RPMI8226 (cell line): ENCODE measurements around the gene TSPAN15.

Source experiments
- DNase-seq: peaks from one replicate; pipeline ENCODE4 v3.0.0-alpha.2; 2015

The TSPAN15 gene

DNA sequence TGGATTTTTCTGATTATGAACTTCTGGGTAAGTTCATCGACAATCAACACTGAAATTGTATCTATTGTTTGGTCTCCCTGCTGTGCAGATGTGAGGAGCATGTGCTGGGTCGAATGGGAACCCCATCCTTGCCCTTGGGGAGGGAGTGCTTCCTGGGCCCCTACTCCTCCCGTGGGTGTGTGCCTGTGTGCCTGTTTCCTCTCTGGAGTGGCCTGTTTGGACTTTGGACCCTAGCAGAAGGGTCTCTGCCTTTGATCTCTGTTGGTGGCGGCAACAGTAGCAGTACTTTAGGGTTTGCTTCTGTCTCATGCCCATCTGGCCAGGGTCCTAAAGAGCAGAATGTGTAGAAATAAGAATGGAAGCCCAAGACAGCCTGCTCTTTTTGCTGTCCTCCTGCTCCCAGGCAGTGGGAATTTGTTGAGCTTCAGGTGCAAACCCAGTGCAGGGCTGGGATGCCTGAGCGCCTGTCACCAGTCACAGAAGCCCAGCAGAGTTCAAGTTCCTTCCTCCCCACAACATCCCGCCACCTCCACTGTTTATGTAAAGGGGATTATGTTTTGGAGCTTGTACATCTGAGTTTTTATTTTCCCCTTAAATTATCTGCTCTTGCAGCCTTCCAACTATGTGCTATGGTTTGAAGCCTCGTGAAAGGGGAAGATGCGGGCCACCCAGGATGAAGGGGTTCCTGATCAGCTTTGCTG is 33.1 kb upstream of the TSPAN15 start:
- no peak for DNase-seq

DNA sequence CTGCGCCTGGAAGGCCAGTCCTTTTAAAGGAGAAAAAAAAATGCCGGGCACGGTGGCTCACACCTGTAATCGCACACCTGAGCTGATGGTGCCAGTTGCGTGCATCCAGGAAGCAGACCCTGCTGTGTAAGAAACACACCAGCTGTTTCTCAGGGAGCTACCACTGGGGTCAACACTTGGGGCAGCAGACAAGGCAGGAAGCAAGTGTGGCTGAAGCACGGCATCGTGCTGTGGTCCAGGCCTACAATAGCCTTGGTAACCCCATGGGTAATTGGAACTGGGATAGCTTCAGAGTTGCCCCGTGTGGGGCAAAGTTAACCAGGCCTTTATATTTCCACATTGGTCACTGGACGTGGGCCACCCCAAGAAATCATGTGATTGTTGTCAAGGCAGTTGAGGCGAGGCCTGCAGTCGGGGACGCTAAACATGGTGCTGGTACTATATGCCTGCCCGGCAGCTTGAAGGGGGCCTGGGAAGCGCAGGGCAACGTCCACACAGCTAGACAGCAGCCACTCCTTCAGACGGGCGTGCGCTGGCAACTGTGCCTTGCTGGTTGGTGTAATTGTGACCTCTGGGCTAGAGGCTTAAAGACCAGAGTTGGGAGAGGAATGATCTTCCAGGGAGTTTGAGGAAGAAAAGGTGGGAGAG is 32.0 kb upstream of the TSPAN15 start:
- DNase-seq = no peak

DNA sequence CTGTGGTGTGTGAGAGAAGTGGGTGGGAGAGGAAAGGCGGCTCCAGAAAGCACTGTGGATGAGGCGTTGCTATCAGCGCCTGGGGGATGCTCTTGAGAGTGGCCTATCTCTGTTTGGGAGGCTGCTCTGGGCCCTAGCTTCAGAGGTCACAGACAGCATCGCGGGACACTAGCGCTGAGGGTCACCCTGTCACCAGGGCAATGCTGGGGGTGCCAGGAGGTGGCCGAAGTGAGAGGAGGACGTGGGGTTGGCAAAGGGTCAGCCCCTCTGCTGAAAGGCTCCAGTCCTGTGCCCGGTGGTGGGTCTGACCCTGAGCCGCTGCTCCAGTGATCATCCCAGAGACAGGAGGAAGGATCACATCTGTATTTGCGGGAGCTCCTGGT is 31.5 kb upstream of the TSPAN15 start:
- DNase-seq = no peak

DNA sequence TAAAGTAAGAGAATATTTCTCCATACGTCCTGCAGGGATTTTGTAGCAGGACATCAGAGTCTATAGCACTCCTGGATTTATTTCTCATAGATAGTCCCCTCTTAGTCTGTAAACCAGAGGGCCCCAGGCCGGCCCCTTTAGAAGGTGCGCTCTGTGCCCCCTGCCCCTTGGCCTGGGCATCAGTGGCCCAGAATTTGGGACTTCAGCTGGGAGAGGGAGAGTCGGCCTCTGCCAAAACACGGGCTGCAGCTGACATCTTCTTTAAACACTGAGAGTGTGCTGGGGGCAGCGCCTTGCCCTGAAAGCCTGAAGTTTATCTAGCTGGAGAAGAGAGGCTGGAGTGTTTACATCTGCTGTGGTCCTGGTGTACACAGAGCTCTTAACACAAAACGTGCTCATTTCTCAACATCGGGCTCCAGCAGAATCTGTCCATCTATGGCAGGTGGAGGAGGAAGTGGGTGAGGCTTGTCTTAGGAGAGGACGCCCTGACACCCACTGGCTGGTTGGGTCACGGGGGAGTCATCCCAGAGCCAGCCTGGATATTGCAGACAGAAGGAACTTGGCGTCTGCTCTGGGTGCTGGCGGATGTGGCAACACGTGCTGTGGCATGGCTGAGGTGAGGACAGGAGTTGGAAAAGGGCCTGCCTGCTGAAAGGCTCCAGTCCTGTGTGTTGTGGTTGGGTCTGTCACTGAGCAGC is 29.5 kb upstream of the TSPAN15 start:
- DNase-seq = no peak

DNA sequence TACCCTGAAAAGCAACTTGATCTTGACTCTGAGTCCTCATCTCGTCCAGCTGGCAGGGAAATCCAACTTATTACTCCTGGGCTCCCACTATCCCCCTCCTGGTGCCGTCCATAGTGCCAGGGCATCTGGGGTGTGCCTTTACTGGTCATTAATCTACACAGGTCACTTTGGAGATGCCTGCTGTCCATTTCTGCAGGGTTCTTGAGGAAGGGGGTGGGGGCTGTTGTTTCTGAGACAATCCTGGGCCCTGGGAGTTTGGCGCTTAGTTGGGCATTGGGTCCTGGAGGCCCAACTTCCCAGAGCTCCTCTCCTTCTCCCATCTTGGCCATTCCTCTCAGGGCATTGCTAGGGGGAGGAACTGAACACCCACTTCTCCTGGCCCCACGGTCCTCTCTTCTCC is 28.6 kb upstream of the TSPAN15 start:
- DNase-seq = no peak

DNA sequence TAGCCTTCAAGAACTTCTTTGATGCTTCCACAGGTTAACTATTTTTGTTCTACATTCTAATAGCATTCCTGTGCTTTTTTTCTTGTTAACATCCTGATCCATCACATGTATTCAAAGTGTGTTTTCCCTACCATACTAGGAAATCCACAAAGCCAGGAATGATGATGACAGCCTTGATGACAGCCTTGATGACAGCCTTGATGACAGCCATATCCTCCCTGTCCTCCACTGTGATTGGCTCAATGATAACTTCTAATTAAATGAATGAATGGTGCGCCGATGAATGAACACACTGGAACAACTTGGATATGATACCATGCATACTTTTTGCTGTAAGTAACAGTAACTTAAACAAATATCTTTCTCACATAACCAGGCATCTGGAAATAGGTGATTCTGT is 26.2 kb upstream of the TSPAN15 start:
- DNase-seq = no peak

DNA sequence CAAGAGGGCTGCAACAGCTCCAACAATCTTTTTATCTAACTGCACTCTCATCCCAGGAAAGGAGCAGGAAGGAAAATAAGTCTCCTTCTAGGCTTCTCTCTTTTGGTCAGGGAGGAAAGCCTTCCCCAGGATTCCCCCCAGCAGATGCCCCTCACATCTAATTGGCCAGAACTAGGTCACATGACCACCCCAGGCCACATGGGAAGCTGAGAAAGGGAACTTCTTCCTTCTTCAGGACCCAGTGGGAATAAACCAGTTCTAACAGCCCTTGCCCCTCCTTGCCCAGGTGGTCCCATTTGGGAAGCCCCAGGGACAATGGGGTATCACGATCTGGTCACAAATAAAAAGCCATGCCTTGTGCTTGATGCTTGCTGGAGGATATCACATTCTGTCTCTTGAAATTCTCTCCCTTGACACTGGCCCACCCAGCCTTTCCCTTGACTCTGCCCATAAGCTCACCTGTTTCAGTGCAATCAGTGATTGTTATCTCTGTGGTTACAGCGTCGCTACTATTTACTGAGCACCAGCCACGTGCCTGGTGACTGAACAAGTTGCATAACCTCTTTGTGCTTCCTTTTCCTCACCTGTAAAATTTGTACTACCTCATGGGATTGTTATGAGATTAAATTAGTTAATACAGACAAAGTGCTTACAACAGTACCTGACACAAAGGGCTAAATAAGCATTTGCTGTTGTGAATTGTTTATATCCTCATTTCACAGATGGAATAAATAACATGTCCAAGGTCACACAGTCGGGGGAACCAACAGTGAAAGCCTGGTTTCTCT is 25.6 kb upstream of the TSPAN15 start:
- no peak for DNase-seq

DNA sequence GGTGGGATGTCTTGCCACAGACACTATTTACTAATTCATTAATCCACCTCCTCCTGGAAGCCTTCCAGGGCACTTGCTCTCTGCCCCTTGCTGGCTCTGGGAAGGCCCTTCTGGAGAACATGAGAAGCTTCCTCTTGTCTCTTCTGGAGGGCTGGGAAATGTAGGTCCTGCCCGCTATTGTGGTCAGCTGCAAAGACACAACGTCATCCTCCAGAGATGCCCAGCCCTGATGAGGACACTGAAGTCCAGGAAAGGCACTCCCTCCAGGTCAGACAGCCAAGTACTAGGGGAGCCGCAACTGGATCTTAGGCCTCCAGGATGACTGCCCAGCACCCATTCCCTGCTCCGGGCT is 24.9 kb upstream of the TSPAN15 start:
- DNase-seq = no peak

DNA sequence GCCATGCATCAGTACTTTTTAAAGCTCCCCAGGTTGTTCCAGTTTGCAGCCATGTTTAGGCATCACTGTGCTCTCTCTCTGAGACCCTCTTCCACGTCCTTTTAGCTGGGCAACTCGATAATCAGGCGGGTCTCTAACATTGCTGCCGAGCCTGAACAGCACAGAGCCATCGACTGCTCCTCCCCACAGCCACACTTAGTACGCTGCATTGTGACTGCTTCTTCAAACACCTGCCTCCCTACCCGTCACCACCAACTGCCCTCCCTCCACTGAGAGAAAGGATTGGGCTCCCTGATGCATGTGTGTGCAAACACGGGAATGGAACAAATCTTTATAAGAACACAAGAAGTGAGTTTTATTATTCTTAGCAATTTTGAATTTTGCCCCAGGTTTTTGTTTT is 23.1 kb upstream of the TSPAN15 start:
- DNase-seq = no peak

DNA sequence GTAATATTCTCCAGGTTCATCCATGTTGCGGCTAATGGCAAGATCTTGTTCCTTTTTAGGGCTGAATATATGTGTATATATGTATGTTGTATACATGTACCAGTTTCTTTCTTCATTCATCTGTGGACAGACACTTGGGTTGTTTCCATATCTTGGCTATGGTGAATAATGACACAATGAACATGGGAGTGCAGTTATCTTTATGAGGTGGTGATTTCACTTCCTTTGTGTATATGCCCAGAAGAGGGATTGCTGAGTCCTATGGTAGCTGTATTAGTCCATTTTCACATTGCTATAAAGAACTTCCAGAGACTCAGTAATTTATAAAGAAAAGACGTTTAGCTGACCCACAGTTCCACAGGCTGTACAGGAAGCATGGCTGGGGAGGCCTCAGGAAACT is 17.1 kb upstream of the TSPAN15 start:
- DNase-seq = no peak

DNA sequence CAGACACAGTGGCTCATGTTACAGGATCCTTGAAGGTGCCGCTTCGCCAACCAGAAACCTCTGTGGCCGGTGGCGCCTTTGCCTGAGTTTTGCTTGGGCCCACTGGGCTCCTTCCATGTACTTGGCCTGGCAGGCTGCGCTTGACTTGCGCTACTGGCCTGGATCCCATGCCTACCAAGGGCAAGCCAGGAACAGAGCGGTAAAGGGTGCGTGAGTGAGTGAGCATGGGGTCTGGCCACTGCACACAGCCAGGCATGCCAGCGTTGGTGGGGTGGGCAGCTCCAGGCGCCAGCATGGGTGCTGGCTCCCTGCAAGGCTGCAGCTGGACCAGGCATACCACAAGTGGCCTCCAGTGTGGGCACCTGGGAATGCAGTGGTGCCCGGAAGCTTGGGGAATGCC is 16.3 kb upstream of the TSPAN15 start:
- no peak for DNase-seq

DNA sequence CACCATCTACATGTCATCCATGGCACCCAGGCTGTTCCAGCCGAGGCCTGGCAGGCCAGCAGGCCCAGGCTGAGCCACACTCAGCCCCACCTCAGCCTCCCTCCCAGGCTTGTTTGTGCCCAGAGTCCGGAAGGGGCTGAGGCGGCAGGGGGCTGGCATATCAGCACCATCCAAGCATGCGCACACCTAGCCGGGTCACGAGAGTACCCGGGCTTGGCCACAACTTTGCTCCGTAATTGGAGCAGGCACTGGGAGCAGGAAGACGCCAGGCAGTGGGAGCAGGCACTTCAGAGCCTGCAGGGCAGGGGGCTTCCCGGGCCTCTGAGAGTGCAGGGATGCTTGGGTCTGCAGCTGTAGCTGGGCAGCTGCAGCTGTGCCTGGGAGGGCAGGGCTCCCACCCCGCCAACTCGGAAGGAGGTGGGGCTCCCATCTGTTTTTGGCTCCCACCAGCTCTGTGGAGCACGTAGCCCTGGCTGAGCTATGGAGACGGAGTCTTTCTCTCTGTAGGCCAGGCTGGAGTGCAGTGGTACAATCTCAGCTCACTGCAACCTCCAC is 15.2 kb upstream of the TSPAN15 start:
- DNase-seq = no peak

DNA sequence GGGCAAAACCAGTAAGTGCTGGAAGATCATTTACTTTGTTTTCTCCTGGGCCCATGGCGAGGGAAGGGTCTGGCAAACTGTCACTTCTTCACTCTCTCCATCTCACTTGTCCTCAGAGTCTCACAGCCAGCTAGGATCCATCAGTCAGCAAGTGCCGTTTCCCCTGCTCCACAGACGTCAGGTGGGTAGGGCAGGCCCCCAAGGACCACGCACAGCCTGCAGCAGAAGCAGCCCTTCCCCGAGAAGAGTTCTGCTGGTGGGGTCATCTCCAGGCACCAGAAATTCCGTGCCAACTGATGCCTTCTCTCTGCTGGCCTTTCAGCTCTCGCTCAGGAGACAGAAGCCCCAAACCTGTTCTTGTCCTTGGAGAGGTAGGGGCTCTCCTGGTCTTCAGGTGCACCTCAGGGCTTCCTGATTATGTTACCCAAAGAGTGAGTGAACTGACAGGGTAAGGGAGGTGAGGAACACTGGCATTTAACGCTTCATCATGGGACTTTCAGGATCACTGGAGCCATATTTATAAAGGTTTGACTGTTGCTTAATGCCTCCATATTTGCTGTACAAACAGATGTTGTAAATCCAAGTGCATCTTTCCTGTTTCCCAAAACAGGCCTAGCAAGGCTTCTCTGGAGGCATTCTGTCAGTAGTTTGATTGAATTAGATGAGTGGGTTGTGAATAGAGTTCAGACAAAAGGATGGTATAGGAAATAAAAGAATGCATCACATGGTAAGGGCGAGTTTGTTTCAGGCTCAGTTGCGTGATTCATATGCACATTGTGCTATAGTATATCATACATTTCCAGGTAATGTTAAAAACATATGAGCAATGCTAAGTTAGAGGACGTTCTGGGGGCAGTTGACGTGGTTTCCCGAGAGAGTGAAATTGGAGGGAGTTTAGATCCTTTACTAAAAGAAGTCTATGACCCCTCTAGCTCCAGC is 13.7 kb upstream of the TSPAN15 start:
- no peak for DNase-seq

DNA sequence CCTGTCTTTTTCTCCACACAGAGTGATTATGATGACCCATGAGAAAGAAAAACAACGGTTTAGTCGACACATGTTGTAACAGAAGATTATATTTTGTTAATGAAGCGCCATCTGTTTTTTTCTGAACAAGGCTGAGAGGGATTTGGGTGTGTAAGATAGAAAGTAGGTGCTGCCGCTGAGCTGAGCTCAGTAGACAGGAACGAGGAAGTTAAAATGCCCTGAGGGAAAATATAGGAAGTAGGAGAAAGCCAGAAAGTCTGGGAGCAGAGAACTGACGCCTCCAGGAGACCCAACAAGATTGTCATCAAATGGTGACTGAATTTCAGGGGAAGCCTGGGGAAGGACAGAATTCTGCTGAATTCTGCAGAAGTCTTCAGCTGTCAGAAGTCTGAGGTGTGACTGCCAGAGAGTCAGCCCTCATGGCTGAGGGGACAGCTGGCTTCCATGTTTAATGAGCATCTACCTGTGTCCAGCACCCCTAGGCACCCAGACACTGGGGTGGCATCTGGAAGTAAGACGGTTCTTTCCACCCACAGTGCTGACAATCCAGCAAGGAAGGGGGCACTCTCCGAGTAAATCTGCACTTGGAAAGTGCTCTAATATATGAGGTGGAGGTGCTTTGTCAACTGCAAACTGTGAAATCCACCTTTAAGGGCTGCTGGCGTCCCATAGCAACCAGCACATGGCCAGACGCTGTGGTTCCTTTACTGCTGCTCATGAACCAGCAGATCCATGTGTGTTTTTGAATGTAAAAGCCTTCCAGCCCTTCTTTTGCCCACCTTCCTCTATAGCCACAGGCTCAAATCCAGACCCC is 12.5 kb upstream of the TSPAN15 start:
- DNase-seq = no peak

DNA sequence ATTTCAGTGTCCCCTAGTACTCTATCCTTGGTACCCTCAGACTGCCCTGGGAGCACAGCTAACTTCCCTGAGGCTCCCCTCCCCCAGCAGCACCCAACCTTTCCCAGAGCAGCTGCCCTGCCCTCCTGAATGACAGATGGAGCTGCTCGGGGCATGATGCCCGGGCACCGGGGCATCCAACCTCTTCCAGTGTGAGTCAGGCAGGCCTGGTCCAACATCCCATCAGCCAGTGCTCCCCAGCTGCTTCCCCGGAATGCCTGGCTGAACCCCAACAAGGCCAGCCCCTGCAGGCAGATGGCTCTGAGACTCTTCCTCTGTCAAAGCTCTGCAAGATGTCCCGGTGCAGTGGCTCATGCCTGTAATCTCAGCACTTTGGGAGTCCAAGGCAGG is 11.9 kb upstream of the TSPAN15 start:
- no peak for DNase-seq

DNA sequence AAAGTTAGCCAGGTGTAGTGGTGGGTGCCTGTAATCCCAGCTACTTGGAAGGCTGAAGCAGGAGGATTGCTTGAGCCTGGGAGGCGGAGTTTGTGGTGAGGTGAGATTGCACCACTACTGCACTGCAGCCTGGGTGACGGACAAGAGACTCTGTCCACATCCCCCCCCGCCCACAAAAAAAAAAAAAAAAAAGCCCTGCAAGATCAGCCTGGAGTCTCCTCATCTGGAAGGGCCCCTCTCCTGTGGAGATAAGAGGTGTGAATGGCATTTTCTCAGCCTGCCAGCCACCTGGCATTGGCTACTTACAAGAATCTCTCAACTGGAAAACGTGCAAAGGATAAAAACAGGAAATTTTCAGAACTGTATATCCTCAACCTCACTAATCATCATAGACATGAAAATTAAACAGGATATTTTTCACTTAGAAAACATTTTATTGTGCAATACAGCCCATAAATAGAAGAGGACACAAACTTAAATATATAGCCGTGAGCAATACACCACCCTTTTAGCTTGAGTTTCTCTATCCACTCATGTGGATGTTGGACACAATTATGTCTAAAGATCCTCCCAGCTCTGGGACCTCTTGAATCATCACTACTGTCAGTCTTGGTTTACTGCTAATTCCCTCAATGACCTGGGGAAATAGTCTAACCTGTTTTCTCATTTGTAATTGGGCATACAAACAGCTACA is 11.3 kb upstream of the TSPAN15 start:
- no peak for DNase-seq

DNA sequence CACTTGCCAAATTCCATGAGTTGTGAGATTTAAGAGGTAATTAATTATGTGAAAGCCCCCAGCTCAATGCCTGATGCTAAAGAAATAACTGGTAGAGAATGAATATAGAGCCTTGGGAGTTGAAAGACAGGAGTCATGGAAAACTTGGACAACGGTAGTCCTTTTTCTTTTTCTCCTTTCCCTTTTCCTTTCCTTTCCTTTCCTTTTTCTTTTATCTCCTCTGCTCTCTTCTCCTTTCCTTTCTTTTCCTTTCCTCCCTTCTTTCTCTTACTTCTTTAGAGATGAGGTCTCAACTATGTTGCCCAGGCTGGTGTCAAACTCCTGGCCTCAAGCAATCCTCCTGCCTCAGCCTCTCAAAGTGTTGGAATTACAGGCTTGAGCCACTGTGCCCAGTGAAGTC is 7.9 kb upstream of the TSPAN15 start:
- no peak for DNase-seq

DNA sequence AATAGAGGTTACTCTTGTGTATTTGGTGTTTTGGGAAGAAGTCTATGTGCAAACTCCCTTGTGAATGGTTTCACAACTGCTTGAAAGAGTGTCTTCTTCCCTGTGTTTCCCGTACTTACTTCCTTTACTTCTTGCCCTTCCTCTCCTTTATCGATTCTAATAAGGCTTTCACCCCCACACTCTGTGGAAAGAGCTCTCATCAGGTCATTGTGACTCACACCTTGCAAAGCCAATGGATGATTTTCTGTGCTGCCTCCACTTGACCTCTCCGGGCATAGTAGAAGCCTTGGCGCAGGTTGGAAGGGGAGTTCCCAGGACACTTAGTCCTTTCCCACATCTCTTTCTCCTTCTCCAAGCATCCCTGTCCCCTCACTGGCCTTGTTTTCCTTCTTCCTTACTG is 6.2 kb upstream of the TSPAN15 start:
- DNase-seq = no peak

DNA sequence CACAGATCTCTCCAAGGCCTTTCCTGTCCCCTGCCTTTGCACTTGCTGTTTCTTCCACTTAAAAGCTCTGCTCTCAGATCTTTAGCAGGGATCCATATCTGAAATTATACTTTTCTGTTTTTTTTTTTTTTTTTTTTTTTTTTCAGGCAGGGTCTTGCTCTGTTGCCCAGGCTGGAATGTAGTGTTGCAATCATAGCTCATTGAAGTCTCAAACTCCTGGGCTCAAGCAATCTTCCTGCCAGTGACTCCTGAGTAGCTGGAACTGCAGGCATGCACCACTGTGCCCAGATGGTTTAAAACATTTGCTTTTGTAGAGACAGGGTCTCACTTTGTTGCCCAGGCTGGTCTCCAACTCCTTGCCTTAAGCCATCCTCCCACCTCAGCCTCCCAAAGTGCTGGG is 5.0 kb upstream of the TSPAN15 start:
- DNase-seq = no peak

DNA sequence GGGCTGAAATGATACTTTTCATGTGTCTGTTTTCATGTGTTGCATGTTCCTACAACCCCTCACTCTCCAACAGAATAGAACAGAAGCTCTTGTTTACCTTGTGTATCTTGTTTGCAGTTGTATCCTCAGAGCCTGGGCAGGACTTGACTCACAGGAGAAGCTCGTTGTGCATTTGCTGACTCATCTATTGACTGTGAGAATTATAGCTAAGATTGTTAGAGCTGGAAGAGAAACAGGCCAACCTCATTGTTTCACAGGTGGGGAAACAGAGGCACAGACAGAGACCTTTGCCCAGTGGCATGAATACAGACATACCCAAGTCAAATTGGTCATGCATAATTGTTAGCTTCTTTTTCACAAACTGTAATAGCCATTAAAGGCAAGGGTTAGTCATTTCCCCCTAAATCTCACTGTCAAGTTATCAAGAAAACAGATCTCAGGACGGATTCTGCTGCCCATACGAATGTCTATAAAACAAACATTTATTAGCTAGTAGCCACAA is 4.6 kb upstream of the TSPAN15 start:
- no peak for DNase-seq

DNA sequence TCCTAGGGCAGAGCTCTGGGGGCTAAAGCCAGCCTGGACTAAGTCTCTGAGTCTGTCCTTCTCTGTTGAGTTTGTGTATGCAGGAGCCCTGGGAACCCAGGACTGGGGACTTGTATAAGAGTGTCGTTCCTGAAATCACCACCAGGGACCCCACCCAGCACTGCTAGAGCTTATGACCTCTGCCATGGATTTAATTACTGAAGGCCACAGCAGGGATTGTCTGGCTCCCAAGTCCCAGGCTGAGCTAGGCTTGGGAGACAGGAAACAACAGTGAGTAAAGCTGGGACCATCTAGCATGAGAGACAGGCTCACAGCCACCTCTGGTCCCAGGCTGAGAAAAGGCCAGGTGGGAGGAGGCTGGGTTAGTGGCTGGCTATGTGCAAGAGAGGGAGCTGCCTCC is 1.4 kb upstream of the TSPAN15 start:
- peak; percentile 51 for DNase-seq
